NCI-H748 (cell line): ENCODE measurements around the gene MEOX2.
A peak's percentile ranks its signal among the peaks of the same experiment; 100 is the strongest.

Experiments used
- DNase-seq: peaks from one replicate; lab custom pipeline; 2025; ENCODE audit not compliant: unreplicated experiment; lab: John Stamatoyannopoulos, UW

The MEOX2 gene

DNA sequence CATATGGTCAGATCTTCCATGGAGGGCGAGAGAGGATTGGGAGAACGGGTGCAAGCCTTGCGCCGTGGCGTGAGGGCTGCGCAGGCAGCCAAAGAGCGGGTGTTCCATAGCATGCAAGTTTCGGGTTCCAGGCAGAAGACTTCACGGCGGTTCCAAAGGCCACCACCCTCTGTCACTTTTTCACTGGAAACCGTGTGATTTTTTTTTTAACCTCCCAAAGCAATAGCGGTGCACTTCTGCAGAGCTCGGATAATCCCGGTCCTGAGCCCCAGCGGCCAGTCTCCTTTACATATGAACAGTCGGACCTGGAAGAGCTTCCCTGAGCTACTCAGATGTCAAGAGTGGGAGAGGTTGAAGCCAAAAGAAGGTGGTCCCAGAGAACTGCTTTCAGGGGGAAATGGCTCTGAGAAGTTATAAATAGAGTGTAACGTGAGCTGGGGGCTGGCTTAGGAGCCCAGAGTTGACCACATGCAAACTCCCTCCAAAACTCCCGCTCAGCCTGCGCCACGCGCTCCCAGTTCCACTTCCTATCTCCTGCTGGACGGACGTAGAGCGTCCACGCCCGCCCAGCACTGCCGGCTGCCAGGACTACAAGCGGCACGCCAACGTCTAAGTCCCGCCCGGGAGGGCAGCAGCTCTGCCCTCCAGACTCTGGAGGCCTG is at the start of gene MEOX2:
Gene MEOX2, minus strand, starts transcription at position 389 of the 662 bp plus-strand sequence. Its CDS starts 281 bp downstream, at position 108.
- DNase-seq, result peak; percentile 99

DNA sequence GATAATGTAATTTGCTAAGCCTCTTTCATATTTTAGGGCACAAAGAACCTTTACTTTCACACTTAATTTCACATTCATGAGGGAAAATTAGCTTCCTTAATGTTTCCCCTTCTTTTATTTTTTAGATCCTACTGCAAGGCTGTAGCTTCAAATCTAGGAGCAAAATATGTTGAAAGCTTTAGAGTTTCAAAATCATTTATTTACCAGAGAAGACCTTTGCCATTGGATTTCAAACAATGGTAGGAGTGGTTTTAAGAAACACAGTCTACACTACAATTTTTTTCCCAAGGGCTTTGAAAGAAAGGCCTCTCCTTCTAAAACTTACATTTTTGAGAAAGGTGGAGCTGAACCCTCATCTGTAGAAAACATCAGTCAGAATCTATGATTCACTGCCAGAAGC is 43.3 kb upstream of the MEOX2 start:
- no peak for DNase-seq

DNA sequence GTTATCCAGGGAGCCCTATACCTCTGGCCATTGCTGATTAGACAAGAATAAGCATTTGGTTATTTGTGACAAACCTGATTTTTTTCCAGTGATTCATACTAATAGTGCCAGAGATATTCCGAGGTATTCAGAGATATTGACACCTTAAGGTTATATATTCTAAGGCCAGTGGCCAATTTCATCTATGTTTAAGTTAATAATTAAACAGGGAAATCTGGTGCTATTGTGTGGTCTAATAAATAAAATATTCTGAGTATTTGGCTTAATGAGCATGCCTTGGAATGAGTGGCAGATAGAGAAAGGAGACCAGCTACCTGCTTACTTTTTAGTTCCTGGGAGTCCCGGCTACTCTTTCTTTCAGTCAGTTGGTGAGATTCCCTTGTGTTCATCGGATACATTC is 38.6 kb upstream of the MEOX2 start:
- no peak for DNase-seq

DNA sequence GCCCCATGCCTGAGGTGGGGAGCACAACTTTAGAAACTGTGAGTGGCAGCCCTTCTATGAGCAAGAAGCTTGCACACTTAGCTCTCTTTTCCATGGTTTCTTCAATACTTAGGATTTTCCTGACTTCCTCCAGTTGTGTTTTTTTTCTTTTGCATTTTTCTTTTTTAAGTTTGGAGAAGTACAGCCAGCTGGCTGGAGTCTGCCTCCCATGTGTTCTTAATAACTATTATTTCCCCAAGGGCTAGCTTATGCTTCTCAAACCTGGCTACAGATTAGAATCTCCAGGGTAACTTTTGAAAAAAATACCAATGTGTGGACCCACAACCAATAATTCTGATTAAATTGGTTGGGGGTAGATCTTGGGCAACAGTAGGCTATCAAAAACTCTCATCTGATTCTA is 37.4 kb upstream of the MEOX2 start:
- no peak for DNase-seq

DNA sequence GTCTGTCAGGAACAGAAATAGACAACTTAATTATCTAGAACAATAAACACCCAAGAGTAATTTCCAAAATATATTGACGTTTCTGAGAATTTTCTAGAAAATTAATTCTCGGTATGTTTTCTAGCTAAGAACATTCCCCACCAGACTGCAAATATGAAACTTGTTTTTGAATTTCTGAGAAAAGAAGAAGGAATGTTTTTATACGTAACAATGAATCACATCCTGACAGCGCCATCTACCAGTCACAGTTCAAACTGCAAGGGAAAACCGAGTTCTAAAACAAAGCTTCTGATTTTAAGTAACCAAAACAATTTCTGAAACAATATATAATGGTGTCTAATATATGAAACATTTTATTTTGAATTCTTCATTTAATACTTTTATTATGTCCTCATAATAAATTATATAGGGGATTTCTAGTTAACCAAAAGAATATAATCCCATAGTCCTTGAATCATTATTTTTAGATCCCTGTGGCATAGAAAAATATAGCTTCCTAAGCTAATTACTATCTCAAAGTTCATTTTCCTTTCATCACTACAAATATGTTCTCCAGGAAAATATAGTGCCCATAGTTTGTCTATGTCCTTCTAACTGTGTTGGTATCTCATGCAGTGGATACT is 34.5 kb upstream of the MEOX2 start:
- peak; percentile 62 for DNase-seq

DNA sequence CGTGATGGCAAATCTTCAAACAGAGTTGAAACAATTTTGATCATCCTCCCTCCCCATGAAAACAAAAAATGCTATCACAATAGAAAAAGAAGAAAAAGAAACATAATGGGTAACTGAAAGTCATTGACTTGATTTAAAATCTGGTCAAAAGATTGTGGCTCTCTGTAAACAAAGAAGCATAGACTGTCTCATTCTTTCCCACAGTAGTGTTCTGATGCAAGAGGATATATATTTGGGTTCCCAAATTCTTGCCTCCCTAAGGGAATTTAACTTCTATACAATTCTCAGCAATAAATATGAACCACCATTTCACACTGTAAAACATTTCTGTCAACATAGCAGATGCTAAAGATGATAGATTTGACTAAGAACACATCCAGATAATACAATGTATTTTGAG is 32.8 kb upstream of the MEOX2 start:
- no peak for DNase-seq

DNA sequence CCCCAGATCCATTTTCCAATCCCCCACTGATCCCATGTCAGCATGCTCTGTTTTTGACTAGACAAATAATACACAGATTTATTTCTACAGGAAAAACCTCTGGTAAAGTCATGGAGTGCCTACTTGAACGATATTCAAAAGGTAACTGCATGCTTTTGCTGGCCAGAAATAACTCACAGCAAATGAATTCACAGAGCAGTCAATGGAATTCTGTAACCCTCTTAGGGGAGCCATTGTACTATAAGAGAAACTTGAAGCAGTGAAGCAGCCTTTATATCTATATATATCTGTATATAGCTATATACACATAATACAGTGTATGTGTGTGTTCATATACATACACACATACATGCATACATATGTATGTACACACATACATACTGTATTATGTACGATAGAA is 29.0 kb upstream of the MEOX2 start:
- no peak for DNase-seq

DNA sequence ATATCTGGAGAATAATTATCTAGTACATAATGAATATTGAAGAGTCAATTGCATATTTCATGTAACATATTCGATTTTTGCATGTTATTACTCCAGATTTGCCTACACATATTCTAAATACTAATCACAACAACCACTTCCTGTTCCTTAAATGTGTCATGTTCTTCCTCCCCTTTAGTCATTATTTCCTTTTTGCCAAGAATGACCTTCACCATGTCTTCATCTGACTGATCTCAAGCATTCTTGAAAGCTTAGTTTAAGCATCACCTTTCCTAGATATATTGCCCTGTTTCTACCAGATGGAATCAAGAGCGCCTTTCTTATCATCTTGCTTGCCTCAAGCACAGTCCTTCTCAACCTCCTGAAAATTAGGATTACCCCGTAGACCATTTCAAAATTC is 23.5 kb upstream of the MEOX2 start:
- DNase-seq, result no peak

DNA sequence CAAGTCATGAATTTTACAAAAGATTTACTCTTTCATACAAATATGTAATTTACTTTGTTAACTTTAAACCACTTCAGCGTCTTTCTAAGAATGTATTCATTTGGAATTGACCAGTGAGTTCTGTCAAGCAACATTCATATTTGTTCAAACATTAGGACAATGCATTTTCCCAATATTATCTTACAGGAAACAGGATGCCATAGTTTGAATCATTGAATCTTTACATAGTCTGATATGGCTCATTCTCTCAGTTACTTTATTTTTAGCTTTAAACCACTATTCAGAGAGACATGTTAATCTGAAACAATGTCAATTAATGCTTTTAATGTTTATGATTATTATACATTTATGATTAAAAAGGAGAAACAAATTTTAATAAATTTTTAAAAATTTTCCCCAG is 21.1 kb upstream of the MEOX2 start:
- DNase-seq, result no peak

DNA sequence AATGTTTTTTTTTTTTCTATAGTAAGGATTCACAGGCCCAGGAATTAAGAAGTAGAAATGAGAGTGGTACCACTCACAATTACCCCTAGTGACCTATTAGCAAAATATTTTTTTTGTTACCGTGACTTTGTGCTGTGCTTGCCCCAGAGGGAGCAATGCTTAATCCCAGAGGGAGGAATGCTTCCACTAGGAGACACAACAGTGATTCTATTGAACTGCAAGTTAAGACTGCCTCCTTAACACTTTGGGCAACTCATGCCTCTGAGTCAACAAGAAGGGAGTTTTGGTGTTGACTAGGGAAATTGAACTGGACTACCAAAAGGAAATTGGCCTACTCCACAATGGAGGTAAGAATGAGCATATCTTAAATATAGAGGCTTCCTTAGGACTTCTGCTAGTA is 17.2 kb upstream of the MEOX2 start:
- no peak for DNase-seq

DNA sequence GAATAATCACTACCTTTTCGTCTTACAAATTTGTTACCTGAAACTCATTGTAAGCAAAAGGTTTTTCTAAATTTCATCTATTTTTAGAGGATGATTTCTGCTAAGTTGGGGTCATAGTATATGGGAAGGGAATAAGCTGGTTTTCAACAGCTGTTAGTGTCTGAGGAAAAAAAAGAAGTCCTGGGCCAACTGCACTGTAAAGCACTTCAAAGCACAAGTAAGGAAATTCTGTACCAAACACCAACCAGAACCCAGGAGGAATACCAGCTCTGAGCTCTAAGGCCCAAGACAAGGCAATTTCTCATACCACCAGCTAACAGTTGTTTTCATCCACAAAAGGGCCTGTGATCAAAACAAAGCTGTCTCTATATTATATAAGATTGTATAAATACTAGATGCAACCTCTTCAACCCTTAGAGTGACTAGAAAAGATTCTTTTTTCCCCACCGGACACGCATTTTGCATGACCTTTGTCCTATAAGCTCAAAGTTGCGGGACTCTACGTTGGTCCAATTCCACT is 6.1 kb upstream of the MEOX2 start:
- no peak for DNase-seq

DNA sequence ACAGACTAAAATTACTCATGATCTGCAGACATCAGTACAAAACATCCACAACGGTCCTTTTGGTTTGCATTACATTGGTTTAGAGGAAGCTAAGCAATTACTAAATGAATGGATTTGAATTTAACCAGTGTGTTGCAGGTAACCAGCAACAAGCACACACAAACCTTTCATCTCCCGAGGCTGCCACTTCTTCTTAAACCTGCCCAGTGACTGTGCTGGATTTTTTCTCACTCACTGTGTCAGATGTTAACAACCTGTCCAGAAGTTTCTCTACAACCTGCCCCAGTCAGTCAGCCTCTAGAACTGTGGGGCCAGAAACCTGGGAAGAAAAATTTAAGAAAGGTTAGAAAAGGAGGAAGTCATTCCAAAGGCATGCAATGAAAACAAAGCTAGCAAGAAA is 2.4 kb upstream of the MEOX2 start:
- peak; percentile 79 for DNase-seq

DNA sequence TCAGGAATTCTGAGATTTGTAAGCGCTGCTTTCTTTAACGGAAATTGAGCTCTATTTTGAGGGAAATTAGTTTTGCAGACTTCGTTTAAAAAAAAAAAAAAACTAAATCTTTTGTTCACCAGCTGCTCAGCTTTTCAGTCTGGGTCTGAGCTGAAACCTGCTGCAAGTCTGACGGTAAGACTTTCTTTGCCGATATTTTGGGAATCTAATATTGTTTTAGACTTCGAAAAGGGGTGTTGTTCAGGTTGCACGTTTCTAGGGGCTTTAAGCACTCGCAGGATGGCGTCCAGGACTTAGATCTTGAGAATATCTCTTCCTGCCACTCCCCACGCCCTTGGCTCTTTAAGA is 1.8 kb upstream of the MEOX2 start:
- DNase-seq, result peak; percentile 60

DNA sequence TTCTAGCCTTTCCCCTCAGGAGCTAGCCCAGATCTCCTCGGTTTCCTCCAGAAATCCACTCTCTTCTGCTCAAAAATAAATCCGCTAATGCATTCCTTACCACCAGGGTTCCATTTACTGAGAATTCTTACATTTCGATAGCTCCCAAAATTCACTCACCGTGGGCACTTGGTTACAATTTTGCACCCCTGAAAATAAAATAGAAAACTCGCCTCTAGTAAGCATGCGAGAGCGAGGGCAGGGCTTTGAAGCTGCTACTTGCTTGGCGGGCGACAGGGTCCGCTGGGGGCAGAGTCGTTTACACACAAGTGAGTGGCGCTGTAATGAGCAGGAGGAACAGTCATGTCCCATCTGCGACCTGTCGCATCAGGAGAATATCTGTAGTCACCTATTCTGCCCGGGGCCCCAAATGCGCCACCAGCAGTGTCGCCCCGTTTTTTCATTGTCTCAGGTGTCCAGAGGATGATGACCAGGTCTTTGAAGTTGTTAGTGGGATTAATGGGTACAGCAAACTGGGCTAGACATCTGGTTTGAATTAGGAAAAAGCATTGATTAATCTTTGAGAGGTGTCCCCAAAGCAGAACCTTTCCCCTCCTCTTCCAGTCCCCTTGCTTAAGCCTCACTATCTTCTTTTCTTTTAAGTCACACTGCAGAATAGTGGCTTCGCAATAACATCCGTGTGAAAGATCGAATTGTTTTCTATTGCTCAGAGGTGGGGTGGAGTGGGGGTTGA is 1.2 kb upstream of the MEOX2 start:
- peak; percentile 93 for DNase-seq

DNA sequence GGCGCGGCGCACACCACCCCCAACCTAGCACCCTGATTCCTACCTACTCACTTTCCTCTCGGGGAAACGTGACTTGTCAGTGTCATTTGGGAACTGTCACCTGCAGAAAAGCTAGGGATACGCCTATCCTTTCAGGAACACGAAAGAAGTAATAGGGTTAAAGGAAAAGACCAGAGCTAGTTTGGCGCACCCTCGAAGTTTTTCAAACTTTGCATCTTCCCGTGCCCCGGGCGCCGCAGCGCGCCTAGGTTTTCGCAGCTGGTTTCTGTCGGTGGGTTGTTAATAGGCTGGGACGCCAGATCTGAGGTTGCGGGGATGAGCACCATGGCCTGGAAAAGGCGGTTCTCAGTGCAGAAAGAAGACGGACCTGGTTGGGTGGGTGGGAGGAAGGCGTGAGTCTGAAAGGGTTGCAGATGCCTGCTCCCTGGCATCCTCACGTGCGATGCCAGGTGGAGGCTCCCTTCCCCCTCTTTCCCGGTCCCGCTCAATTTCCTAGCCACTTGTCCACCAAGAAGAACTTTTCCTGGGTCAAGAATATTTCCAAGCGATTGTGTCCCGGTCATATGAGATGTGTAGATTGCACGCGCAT is 568 bp upstream of the MEOX2 start:
- peak; percentile 89 for DNase-seq

DNA sequence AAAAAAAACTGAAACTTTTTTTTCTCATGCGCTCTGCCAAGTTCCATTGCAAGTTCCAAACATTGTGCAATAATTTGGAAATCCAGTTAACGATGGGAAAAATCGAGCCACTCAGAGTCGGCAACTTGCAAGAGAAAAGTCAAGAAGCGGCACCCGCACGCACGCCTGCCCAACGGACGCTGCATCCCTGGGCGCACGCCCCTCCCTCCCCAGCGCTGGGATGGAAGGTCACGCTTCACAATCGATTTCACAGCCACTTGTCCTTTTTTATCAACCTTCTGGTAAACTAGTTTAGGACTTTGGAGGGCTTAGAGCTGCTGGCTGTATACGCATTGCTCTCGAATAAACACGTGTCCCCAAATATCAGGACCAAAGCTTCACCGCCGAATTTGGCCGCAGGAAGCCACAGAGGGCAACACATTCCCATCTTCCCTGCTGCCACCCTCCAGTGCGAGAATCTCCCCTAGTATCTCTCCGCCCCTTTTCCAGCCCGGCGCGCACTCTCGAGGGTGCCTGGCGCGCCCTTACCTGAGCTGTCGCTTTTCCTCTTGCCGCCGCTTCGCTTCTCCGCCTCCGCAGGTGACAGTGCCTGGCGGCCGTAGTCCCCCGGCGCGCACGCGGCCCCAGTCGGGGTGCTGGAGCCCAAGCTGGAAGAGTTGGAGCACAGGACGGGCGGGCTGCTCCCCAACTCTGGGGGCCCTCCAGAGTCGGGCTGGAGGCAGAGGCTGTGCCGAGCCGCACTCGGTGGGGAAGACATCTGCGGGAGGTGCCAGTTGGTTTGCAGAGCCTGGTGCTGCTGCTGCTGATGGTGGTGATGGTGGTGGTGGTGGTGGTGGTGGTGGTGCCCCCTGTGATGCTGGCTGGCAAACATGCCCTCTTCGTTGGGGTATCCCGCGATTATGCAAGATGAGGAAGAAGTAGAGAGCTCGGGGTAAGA is 857 bp downstream of the MEOX2 start:
- peak; percentile 92 for DNase-seq

DNA sequence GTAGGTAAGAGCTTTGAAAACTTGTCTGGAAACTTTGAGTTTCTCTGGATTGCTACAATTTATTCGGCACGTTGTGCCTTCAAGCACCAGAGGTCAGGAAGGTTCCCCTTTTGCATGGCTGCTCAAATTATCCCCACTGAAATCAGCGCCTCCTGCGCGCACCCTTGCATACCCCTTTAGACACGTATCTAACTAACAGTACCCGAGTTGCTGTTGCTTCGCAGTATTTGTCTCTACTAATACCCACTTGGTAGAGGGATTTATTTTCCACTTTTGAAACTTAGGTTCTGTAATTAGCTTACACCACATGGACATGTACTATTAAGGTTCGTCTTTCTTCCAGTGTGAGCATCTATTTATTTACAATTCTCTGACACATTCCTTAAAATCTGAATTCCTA is 1.6 kb downstream of the MEOX2 start:
- DNase-seq, result peak; percentile 91

DNA sequence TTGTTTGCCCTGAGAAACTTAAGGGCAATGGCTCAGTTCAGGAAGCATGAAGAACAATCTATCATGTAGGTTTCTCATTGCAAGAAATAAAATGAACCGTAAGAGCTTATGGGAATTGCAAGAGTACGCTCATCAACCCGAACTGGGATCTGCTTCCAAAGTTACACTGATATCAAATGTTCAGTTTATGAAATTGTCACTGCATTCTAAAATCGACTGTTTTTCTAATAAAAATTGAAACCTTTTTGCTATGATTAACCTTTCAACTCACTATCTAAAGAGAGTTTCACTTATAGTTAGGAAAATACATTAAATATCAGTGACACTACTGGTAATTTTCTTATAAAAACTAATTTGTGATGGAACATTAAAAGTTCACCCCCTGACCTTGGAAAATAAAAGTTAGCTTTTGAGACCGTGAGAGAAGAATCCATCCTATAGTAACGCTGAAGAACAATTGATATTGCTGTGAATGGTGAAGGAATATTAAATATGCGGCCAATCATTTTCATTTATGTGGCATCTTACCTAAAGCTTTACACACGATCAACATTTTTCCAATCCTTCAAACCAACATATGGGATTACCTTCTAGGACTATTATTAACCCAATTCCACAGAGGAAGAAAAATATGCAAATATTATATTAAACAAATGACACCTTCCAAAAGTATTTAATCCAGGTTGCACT is 2.2 kb downstream of the MEOX2 start:
- DNase-seq, result peak; percentile 76

DNA sequence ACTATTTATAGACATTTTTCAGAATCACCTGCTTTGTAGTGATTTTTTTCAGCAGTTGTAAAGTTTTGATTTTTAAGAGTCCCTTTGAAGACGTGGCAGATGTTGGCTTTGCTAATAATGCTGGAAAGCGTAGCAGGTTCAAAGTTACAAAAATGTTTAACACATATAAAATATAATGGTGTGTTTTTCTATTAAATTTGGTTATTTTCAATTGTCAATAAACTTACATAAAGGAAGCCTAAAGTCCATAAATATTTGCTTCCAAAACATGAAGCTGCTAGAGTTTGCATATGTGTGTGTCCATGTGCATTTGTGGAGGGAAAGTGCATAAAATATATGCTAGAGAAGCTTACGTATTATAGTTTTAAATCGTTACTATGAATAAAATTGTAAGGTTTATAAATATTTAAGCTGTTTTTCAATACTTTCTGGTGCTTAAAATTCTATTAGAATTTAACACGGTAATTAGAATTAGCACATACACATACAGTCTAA is 3.7 kb downstream of the MEOX2 start:
- DNase-seq, result peak; percentile 61

DNA sequence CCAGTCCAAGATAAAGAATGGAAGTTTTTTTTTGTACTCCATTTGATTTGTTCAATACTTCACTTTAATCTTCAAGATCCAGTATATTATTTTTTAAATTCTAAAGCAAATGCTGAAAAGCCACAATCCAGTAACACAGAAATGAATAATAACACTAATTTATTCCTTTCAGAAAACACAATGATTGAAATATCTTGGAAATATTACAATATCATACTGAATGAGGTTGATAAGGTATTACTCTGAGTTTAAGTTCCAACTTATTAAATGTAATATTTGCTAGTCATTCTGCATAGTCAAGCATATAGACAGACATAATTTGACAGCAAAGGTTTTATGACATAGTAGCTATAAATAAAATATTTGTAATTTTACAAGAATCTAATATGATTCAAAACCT is 4.4 kb downstream of the MEOX2 start:
- DNase-seq, result no peak
